Stimulated activated CD4-positive, alpha-beta T cell treated with anti-CD3 and anti-CD28 coated beads, Interleukin-2, amount 100 ng/mL, for 24 hours (primary cell): ENCODE measurements around the gene PRR18.

ENCODE experiments used
- DNase-seq, 2 donors: peaks; one replicate each; pipeline ENCODE4 v3.0.0-alpha.2; 2020

The PRR18 gene

GRCh38 chr6:166274163-166274562 is 34.0 kb downstream of the PRR18 start:
- DNase-seq, result no peak

- no peak for DNase-seq
Measured at GRCh38 chr6:166271376-166271765, 36.8 kb downstream of the PRR18 start.

GRCh38 chr6:166270706-166271375 is 37.4 kb downstream of the PRR18 start:
- DNase-seq, result no peak

- no peak for DNase-seq
Measured at GRCh38 chr6:166269301-166270039, 38.7 kb downstream of the PRR18 start.

- no peak for DNase-seq
Measured at GRCh38 chr6:166268431-166268830, 39.8 kb downstream of the PRR18 start.

GRCh38 chr6:166267526-166267925 is 40.7 kb downstream of the PRR18 start:
- no peak for DNase-seq

GRCh38 chr6:166266336-166266735 is 41.9 kb downstream of the PRR18 start:
- no peak for DNase-seq

- no peak for DNase-seq
Measured at GRCh38 chr6:166262743-166263515, 45.3 kb downstream of the PRR18 start.

GRCh38 chr6:166259296-166259977 is 48.8 kb downstream of the PRR18 start:
- DNase-seq, result peak in 1 of 2 donors; percentile 12

GRCh38 chr6:166258854-166259276 is 49.3 kb downstream of the PRR18 start:
- DNase-seq, result peak; percentile 48 to 60

- peak; percentile 22 to 42 for DNase-seq
Measured at GRCh38 chr6:166257911-166258318, 50.3 kb downstream of the PRR18 start.
